ENCODE data around the gene TXNIP.
A peak's percentile ranks its signal among the peaks of the same experiment; 100 is the strongest.

Gene TXNIP

GRCh38 chr1:145985502-145986439 lies 10.6 kb downstream of the TXNIP start:
- peak in 3 of 14 donors; percentile 23 to 83 (median 27) for DNase-seq

- DNase-seq: no peak
These were observed 11.3 kb downstream of the TXNIP start for GRCh38 chr1:145985129-145985501.

- DNase-seq: no peak
These were observed 12.2 kb downstream of the TXNIP start for GRCh38 chr1:145983960-145984830.

GRCh38 chr1:145983206-145983675 lies 13.1 kb downstream of the TXNIP start:
- no peak for DNase-seq

GRCh38 chr1:145982010-145982723 lies 14.2 kb downstream of the TXNIP start:
- DNase-seq: no peak

- no peak for DNase-seq
These were observed 15.9 kb downstream of the TXNIP start for GRCh38 chr1:145980457-145980994.

GRCh38 chr1:145979746-145980456 lies 16.5 kb downstream of the TXNIP start:
- DNase-seq: no peak

GRCh38 chr1:145978854-145979745 lies 17.3 kb downstream of the TXNIP start:
- peak; percentile 30 to 95 (median 84) for DNase-seq

GRCh38 chr1:145978471-145978853 lies 17.9 kb downstream of the TXNIP start:
- no peak for DNase-seq

- peak in 12 of 14 donors; percentile 15 to 77 (median 47) for DNase-seq
These were observed 18.6 kb downstream of the TXNIP start for GRCh38 chr1:145977486-145978470.

GRCh38 chr1:145977016-145977415 lies 19.4 kb downstream of the TXNIP start:
- no peak for DNase-seq

GRCh38 chr1:145975216-145975615 lies 21.2 kb downstream of the TXNIP start:
- DNase-seq: no peak

GRCh38 chr1:145974721-145975120 lies 21.7 kb downstream of the TXNIP start:
- DNase-seq: no peak

- no peak for DNase-seq
These were observed 23.8 kb downstream of the TXNIP start for GRCh38 chr1:145972580-145972979.

- no peak for DNase-seq
These were observed 29.1 kb downstream of the TXNIP start for GRCh38 chr1:145967288-145967687.

- no peak for DNase-seq
These were observed 31.1 kb downstream of the TXNIP start for GRCh38 chr1:145965119-145965744.

GRCh38 chr1:145964328-145965118 lies 31.9 kb downstream of the TXNIP start, which contains the start of the genes ANKRD34A and POLR3GL:
TSS of gene ANKRD34A (minus strand) at chr1:145964575. CDS start at chr1:145961759, 2,816 bp downstream.
TSS of gene POLR3GL (plus strand) at chr1:145964690. CDS start at chr1:145974866, 10,176 bp downstream.
- DNase-seq: peak; percentile 69 to 98 (median 89)
